NB4 (cell line): ENCODE measurements around the gene SBF1.

Source experiments
- MYC ChIP-seq: IDR thresholded peaks from 2 replicates; pipeline ENCODE4 v1.6.1; 2011; ENCODE audit warnings: low read depth, low read length
- POLR2A ChIP-seq: IDR thresholded peaks from 2 replicates; pipeline ENCODE4 v1.6.1; 2011; ENCODE audit warnings: mild to moderate bottlenecking; ENCODE audit not compliant: insufficient read length; ENCODE audit errors: extremely low read depth
- TF ChIP-seq, protein P1 (sequence below): IDR thresholded peaks from one replicate; pipeline ENCODE4 v1.5.1; 2012; ENCODE audit warnings: low read depth, low read length
- TF ChIP-seq, protein P2 (sequence below): IDR thresholded peaks from 2 replicates; pipeline ENCODE4 v1.6.1; 2011; ENCODE audit warnings: low read depth, low read length

DNA sequence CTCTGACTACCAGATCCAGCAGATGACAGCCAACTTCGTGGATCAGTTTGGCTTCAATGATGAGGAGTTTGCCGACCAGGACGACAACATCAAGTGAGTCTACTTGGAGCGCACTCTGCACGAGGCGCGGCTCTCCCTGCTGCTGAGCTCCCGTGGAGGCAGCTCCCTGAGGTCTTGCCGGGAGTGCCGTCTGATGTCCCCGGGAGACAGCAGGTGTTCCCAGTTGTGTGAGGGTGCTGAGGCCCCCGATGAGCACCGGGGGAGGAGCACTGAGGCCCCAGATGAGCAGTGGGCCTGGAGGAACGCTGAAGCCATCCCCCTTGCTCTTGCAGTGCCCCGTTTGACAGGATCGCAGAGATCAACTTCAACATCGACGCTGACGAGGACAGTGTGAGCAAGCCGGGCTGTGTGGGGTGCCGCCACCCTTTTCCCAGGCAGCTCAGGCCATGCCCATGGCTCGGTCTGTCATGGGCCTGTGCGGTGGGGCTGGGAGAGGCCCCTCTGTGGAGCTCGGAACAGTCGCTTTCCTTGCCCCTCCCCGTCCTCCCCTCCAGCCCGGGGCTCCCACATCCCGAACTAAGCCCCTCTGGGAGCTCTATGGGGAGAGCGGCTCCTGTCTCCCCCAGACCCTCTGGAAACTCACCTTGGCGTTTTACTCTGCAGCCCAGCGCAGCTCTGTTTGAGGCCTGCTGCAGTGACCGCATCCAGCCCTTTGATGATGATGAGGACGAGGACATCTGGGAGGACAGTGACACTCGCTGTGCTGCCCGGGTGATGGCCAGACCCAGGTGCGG lies 37.1 kb downstream of the SBF1 start:
- TF ChIP-seq, protein P1, sequence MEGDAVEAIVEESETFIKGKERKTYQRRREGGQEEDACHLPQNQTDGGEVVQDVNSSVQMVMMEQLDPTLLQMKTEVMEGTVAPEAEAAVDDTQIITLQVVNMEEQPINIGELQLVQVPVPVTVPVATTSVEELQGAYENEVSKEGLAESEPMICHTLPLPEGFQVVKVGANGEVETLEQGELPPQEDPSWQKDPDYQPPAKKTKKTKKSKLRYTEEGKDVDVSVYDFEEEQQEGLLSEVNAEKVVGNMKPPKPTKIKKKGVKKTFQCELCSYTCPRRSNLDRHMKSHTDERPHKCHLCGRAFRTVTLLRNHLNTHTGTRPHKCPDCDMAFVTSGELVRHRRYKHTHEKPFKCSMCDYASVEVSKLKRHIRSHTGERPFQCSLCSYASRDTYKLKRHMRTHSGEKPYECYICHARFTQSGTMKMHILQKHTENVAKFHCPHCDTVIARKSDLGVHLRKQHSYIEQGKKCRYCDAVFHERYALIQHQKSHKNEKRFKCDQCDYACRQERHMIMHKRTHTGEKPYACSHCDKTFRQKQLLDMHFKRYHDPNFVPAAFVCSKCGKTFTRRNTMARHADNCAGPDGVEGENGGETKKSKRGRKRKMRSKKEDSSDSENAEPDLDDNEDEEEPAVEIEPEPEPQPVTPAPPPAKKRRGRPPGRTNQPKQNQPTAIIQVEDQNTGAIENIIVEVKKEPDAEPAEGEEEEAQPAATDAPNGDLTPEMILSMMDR, result no peak
- TF ChIP-seq MYC (no peak), POLR2A (no peak)
- TF ChIP-seq, protein P2, sequence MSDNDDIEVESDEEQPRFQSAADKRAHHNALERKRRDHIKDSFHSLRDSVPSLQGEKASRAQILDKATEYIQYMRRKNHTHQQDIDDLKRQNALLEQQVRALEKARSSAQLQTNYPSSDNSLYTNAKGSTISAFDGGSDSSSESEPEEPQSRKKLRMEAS, result no peak
